Breast epithelium (tissue), 4 donors: ENCODE data around the gene BRD2. TPM values are rescaled to one million over a fixed set of nuclear protein-coding genes. Genes with fewer than 3 reads are reported as not detected.
A peak's percentile ranks its signal among the peaks of the same experiment; 100 is the strongest.

Experiments used
- DNase-seq, 2 donors: peaks; one replicate each; pipeline ENCODE4 v3.0.0-alpha.2; 2019; ENCODE audit warnings: low spot score in 2 of 2
- H3K27ac ChIP-seq, 2 donors: fragments of 200-600 bp; sonication (generic) in 1 of 2; one replicate each; pipeline ENCODE4 v1.5.1; 2016 to 2019; ENCODE audit warnings: mild to moderate bottlenecking in 1 of 2
- H3K27me3 ChIP-seq, 2 donors: fragments of 200-600 bp; sonication (generic) in 1 of 2; one replicate each; pipeline versions ENCODE4 v1.5.1 to v1.6.0; 2017 to 2019; ENCODE audit warnings: control low read depth in 1 of 2, mild to moderate bottlenecking in 1 of 2
- H3K36me3 ChIP-seq: fragments of 200-600 bp; one replicate; pipeline ENCODE4 v1.5.1; 2019
- H3K4me1 ChIP-seq, 2 donors: fragments of 200-600 bp; sonication (generic); one replicate each; pipeline ENCODE4 v1.5.1; 2016 to 2019; ENCODE audit warnings: control low read depth in 1 of 2
- H3K4me3 ChIP-seq, 3 donors: fragments of 200-600 bp; sonication (generic); 1 replicate in 2 of 3; 2 replicates in 1 of 3; pipeline ENCODE4 v1.5.1; 2016 to 2019; ENCODE audit warnings: mild to moderate bottlenecking in 3 of 3, moderate library complexity in 2 of 3
- H3K9me3 ChIP-seq, 2 donors: fragments of 200-600 bp; sonication (generic) in 1 of 2; one replicate each; pipeline ENCODE4 v1.5.1; 2016 to 2019; ENCODE audit warnings: control low read depth in 1 of 2
- POLR2A ChIP-seq: fragments of 450-650 bp; IDR thresholded peaks from one replicate; pipeline ENCODE4 v1.6.1; 2016; ENCODE audit warnings: antibody characterized with exemption, mild to moderate bottlenecking, moderate library complexity
- POLR2AphosphoS5 ChIP-seq, 3 donors: sonication (generic); formaldehyde crosslinking; IDR thresholded peaks; one replicate each; pipeline ENCODE4 v1.6.1; 2017; ENCODE audit warnings: antibody characterized with exemption in 3 of 3
- intact Hi-C: fragments of 100-400 bp; cut with DNase I; formaldehyde crosslinking; loops from one replicate; pipeline ENCODE4 v1.15.1; 2023; ENCODE audit warnings: low total_unique reads
- total RNA-seq, 3 donors: library from RNA; depleted of rRNA; stranded (reverse); fragments of >200 nt; gene quantifications; one replicate each; pipeline ENCODE4 v1.1.0, GENCODE V29; 2016
- TF ChIP-seq, protein P1 (sequence below), 3 donors: fragments of 450-650 bp; IDR thresholded peaks; one replicate each; pipeline ENCODE4 v1.5.1; 2016 to 2017; ENCODE audit warnings: antibody characterized with exemption in 3 of 3, mild to moderate bottlenecking in 3 of 3, moderate library complexity in 3 of 3

BRD2 gene
- total RNA-seq, 3 donors from 2014 or later: 111 to 159 (median 122) TPM

DNA sequence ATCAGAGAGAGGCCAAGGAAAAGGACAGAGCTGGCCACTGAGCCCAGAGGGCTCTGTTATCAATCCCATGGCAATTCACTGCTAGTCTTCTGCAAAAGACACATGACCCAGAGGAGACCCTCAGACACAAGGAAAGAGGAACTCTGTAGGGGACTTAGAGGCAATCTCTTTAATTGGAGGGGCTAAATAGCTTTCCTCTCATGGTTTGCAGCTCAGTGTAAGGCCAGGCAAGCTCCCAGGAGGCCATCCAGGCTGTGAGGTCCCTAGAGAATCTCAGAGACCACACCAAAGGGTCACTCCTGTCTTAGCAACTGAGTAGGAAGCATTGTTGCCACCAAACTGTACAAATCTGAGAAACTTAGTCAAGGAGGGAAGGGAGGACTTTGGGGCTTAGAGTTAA is 51.0 kb downstream of the BRD2 start:
- no peaks in the 10 kb centered on the region for H3K27me3 ChIP-seq
- peak overlapping the region in 2 of 3 donors; percentile 3 to 45 for H3K4me3 ChIP-seq
- no peaks in the 10 kb centered on the region for H3K9me3 ChIP-seq
- H3K4me1 ChIP-seq: no peaks in the 10 kb centered on the region
- TF ChIP-seq POLR2AphosphoS5 (IDR thresholded peaks at IDR 0.05) (no peak), POLR2A (no peak)
- intact Hi-C loops: loop anchor here (10.0 kb wide), 1 partner anchor 65 kb away; no protein-coding TSS in a partner anchor
- no peak for DNase-seq
- H3K27ac ChIP-seq: peak overlapping the region; percentile 55 to 77
- no peaks in the 10 kb centered on the region for H3K36me3 ChIP-seq

DNA sequence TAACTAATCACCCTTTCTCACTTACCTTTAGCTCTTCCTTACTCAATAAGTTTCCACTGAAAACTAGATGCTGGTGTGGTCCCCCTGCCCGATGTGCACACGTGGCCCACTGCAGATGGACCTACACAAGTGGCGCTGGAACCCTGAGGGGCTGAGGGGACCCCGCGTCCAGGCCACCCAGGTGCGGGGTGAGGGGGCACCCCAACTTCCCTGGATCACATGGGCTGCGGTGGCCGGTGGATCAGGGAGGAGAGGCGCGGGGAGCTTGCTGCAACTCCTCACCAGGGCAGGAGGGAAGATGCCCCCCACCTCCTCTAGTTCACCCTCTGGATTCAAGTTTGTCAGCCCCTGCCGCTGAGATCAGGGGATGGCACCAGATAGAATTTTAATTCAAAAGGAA is 53.5 kb downstream of the BRD2 start:
- DNase-seq: no peak
- intact Hi-C loops: no loop called here
- H3K4me1 ChIP-seq: no peaks in the 10 kb centered on the region
- TF ChIP-seq, protein P1, sequence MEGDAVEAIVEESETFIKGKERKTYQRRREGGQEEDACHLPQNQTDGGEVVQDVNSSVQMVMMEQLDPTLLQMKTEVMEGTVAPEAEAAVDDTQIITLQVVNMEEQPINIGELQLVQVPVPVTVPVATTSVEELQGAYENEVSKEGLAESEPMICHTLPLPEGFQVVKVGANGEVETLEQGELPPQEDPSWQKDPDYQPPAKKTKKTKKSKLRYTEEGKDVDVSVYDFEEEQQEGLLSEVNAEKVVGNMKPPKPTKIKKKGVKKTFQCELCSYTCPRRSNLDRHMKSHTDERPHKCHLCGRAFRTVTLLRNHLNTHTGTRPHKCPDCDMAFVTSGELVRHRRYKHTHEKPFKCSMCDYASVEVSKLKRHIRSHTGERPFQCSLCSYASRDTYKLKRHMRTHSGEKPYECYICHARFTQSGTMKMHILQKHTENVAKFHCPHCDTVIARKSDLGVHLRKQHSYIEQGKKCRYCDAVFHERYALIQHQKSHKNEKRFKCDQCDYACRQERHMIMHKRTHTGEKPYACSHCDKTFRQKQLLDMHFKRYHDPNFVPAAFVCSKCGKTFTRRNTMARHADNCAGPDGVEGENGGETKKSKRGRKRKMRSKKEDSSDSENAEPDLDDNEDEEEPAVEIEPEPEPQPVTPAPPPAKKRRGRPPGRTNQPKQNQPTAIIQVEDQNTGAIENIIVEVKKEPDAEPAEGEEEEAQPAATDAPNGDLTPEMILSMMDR (IDR thresholded peaks at IDR 0.05): no peak
- TF ChIP-seq POLR2AphosphoS5 (IDR thresholded peaks at IDR 0.05) (no peak), POLR2A (no peak)
- H3K27ac ChIP-seq: no peak overlapping the region
- H3K27me3 ChIP-seq: no peaks in the 10 kb centered on the region
- no peak overlapping the region for H3K4me3 ChIP-seq
- H3K36me3 ChIP-seq: no peaks in the 10 kb centered on the region
- H3K9me3 ChIP-seq: no peaks in the 10 kb centered on the region

DNA sequence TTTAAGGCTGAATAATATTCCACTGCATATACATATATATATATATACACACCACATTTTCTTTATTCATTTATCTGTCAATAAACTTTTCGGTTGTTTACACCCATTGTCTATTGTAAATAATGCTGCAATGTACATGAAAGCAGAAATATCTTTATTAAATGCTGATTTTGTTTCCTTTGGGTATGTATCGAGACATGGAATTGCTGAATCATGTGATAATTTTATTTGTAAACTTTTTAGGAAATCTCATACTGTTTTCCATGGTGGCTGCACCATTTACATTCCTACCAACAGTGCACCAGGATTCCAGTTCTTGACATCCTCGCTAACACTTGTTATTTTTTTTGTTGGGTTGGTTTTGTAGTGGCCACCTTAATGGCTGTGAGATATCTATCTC is 55.1 kb downstream of the BRD2 start:
- no peaks in the 10 kb centered on the region for H3K9me3 ChIP-seq
- H3K4me1 ChIP-seq: no peaks in the 10 kb centered on the region
- H3K4me3 ChIP-seq: no peak overlapping the region
- no peaks in the 10 kb centered on the region for H3K36me3 ChIP-seq
- DNase-seq: no peak
- intact Hi-C loops: no loop called here
- H3K27ac ChIP-seq: no peak overlapping the region
- TF ChIP-seq POLR2AphosphoS5 (IDR thresholded peaks at IDR 0.05): no peak
- TF ChIP-seq, protein P1 (IDR thresholded peaks at IDR 0.05): no peak
- TF ChIP-seq POLR2A: no peak
- no peaks in the 10 kb centered on the region for H3K27me3 ChIP-seq

DNA sequence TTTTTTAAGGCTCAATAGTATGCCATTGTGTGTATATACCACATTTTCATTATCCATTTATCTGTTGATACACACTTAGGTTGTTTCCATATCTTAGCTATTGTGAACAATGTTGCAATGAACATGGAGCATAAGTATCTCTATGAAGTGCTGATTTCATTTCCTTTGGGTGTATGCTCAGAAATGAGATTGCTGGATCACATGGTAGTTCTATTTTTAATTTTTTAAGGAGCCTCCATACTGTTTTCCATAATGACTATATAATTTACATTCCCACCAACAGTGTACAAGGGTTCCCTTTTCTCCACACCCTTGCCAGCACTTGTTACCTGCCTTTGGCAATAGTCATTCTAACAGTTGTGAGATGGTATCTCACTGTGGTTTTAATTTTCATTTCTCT is 56.1 kb downstream of the BRD2 start:
- H3K4me1 ChIP-seq: no peaks in the 10 kb centered on the region
- no peak overlapping the region for H3K4me3 ChIP-seq
- H3K36me3 ChIP-seq: no peaks in the 10 kb centered on the region
- no peak overlapping the region for H3K27ac ChIP-seq
- TF ChIP-seq POLR2A: no peak
- TF ChIP-seq, protein P1 (IDR thresholded peaks at IDR 0.05): no peak
- TF ChIP-seq POLR2AphosphoS5 (IDR thresholded peaks at IDR 0.05): no peak
- H3K27me3 ChIP-seq: no peaks in the 10 kb centered on the region
- DNase-seq: no peak
- intact Hi-C loops: no loop called here
- H3K9me3 ChIP-seq: no peaks in the 10 kb centered on the region

DNA sequence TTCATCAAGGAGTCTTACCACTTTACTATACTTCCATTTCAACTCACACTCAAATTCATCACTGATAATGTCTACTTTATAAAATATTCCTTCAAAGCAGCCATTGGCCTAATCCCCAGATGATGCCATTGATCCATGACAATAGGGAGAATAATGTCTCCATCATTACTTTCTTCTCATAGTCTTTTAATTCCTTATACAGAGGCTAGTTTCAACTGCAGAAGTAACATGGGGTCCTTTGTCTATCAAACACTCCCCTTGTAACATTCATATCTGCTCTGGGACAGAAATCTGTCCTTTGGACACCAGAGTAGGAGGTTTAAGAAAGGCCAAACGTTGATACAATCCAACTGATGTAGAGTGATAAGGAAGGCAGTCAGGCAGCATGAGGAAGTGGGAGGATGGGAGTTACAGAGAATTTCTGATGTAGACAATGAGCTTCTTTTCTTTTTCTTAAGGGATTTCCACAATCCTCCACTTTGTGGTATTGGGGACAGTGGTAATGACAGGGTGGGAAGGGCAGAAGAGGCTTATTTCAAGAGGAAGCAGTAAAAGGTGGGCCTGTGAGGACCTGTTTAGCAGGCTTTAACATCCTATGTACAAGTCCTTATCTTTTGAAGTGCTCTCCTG is 59.9 kb downstream of the BRD2 start:
- Histone ChIP-seq H3K27me3 (no peaks in the 10 kb centered on the region), H3K36me3 (no peaks in the 10 kb centered on the region), H3K27ac (peak overlapping the region; percentile 44 to 65), H3K9me3 (no peaks in the 10 kb centered on the region), H3K4me3 (no peak overlapping the region), H3K4me1 (no peaks in the 10 kb centered on the region)
- TF ChIP-seq, protein P1 (IDR thresholded peaks at IDR 0.05): no peak
- TF ChIP-seq POLR2A: no peak
- intact Hi-C loops: no loop called here
- no peak for DNase-seq
